Nucleus accumbens (tissue), 56 donors: Measurements from ENCODE around the gene POLR1B.
"Not testable (repeated sequence)": the region's sequence is repeated elsewhere in the genome, so short reads cannot be mapped to it uniquely, and the experiment has no call there.

Source experiments
- DNase-seq, 56 donors: peaks; one replicate each; lab custom pipeline; 2025; lab: John Stamatoyannopoulos, UW

POLR1B gene

DNA sequence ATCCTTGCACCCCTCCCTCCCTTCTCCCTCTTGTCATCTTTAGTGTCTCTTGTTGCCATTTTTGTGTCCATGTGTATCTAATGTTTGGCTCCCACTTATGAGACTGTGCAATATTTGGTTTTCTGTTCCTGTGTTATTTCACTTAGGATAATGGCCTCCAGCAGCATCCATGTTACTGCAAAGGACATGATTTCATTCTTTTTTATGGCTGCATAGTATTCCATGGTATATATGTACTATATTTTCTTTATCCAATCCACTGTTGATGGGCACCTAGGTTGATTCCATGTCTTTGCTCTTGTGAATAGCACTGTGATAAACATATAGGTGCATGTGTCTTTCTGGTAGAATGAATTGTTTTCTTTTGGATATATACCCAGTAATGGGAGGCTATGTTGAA lies 5.6 kb upstream of the POLR1B start:
- DNase-seq = not testable (repeated sequence)

DNA sequence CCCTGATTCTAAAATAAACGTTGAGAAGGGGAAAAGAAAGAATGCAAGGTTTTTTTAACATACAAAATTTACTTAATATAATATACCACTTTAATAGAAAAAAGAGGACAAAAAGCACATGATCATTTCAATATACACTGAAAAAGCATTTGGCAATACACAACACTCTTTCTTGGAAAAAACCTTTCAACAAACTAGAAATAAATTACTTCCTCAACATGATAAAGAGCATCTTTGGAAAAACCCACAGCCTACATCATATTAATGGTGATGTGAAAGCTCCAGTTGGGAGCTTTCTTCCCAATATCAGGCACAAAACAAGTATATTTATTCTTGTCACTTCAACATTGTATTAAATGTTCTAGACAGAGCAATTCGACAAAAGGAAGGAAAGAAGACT lies 3.0 kb upstream of the POLR1B start:
- DNase-seq = no peak

DNA sequence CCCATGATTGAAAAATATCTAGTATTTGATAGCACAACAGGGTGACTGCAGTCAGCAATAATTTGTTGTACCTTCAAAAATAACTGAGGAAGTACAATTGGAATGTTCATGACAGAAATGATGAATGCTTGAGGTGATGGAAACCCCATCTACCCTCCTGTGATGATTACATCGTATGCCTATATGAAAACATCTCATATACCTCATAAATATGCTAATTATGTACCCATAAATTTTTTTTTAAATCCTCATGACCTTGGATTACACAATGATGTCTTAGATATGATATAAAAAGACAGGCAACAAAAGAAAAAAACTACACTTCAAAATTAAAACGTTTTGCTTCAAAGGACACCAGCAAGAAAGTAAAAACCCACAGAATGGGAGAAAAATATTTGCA lies 1.4 kb upstream of the POLR1B start:
- DNase-seq = no peak

DNA sequence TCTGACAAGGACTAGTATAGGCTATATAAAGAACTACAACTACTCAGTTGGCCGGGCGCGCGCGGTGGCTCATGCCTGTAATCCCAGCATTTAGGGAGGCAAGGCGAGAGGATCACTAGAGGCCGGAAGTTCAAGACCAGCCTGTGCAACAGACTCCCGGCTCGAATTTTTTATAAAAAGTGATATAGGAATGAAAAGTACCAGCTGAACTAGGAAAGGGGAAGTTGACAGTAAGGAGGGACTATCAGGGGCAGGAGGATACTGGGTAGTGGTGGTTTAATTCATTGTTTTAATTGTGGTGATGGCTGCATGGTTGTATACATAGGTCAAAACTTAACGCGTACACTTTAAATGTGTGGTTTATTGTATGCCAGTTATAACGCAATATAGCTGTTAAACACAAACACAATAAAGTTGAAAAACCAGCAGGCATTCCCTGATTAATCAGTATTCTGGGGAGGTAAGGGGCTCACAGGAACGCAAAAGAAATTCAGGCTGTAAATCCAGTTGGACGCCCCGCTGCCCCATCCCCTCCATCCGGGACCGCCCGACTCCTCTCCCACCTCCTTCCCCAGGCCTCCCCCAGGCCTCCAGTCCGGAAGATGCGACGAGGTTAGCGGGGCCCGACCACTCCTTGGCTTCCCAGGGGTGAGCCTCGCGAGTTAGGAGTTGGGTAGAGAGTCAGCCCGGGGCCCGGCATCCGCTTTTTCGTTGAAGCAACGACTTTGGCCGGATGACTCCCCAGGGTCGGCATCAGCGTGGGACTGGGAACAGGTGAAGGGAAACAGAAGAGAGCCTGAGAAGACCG lies 746 bp upstream of the POLR1B start:
- DNase-seq = peak in 40 of 56 donors; percentile 51 to 97 (median 89)

DNA sequence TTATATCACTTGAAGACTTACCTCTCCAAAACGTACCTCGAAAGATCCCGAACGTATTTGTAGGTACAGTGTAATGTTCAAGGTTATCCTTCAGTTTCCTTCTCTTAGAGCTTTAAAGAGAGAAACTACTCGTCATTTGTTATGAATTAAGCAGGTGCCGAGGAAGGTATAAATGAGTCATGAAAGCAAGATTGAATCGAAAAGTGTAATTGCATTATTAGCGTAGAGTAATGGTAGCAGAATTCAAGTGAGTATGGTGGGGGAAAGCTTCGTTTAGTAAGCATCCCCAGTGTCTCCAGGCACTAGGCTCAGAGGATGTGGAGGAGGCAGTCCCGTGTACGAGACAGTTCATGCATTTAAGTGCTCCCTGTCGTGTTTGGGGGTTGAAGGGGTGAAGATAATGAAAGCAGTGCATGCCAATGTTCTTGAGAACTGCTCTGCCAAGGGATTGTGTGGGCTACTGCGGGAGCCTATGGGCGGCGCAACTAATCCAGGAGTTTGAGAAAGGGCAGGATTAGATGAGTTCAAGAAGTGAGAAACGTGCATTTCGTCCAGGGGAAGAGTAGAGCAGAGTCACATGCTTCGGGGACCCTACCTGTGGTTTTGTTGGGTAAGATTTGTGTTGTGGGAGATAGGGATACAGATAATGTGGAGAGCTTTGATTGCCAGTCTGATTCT lies 858 bp downstream of the POLR1B start:
- DNase-seq = peak in 4 of 56 donors; percentile 7 to 18 (median 12)

DNA sequence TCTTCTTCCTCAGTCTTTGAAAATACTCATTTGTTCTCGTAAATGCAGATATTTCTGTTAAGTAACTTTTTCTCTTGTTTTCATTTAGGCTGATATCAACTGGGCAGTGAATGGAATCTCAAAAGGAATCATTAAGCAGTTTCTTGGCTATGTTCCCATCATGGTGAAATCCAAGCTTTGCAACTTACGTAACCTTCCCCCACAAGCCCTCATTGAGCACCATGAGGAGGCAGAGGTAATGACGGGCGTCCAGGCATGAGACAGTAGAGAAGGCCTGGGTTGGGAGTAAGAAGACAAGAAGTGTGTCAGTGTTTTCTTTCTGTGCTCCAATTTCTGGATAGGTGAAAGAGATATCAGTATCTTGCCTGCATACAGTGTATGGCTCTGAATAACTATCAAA lies 5.1 kb downstream of the POLR1B start:
- DNase-seq = no peak

DNA sequence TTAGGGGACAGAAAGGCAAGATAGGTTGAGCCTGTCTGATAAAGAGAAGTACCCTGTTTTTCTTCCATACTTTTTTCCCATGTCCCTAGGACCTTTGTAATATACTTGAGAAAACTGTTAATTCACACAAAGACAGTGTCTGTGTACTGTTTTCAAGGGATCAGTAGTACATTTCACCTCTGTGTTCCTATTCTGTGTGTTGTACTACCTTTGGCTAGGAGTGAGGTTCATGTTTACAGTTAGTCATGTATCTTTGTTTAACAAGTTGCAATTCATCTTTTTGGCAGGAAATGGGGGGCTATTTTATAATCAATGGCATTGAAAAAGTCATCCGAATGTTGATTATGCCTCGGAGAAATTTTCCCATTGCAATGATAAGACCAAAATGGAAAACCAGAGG lies 6.7 kb downstream of the POLR1B start:
- no peak for DNase-seq

DNA sequence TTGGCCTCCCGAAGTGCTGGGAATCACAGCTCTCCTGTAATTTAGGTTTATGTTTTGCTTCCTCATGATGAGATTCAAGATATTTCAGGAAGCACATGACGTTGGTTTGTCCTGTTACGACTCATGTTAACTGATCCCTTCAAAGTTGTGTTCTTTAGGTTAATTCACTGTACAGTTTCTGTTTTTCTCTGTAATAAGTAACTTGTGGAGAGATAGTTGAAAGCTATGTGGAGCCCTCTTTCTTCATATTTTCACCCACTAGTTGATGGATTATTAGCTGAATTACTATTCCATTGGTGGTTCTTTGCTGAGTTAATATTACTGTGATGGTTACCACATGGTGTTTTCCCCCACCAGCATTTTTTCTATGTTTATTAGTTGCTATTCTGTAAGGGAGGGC lies 23.8 kb downstream of the POLR1B start:
- DNase-seq = no peak

DNA sequence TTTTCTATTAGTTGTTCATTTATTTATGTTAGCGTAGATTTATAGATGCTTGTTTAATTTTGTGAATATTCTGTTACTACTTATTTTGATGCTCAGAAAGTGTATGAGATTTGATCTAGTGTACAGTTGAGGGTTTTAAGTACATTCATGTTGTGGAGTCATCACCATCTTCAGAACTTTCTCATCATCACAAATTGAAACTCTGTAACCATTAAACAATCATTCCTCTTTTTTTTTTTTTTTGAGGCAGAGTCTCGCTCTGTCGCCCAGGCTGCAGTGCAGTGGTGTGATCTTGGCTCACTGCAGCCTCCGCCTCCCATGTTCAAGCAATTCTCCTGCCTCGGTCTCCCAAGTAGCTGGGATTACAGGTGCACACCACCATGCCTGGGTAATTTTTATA lies 24.2 kb downstream of the POLR1B start:
- DNase-seq = not testable (repeated sequence)

DNA sequence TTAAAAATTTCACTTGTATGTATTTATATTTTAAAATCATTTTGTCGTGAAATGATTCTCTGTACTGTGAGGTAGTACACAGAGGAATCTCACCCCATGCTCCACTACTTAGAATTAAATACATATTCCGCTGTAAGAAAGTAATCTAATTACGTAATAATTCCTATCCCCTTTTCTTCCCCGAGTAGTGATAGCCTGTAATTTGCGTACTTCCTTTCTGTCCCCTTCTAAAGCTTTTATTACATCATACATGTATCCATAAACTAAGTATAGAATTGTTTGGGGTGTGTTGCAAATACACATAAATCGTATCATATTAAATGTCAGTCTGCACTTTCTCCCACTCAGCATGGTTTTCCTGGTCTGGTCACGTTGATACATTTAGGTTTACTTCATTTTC lies 29.7 kb downstream of the POLR1B start:
- no peak for DNase-seq

DNA sequence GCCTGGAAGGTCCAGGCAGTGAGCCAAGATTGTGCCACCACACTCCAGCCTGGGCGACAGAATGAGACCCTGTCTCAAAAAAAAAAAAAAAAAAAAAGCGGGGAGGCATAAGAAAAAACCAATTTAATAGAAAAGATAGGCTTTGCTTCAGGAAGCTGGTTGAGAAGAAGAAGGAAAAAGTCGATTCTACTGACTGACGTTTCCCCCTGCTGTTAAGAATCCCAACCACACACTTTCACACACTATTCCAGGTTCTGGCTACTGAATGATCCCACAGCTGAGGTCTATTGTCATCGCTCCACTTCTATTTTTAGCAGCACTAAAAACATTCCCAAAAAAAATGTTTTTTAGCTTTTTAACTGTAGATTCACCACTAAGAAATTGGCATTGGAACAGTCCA lies 35.5 kb downstream of the POLR1B start:
- no peak for DNase-seq

DNA sequence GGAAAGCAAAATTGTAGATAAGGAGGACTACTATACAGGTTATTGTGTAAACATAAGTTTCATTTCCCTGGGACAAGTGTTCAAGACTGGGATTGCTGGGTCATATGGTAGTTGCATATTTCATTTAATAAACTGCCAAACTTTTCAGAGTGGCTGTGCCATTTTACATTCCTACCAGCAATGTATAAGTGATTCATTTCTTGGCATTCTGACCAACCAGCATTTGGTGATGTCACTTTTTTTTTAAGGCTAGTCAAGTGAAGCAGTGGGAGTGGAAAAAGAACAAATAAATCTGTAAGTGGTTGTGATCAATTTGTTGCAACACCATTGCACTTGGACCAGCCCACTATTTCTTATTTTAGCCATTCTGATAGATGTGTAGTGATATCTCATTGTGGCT lies 37.0 kb downstream of the POLR1B start:
- DNase-seq = no peak

DNA sequence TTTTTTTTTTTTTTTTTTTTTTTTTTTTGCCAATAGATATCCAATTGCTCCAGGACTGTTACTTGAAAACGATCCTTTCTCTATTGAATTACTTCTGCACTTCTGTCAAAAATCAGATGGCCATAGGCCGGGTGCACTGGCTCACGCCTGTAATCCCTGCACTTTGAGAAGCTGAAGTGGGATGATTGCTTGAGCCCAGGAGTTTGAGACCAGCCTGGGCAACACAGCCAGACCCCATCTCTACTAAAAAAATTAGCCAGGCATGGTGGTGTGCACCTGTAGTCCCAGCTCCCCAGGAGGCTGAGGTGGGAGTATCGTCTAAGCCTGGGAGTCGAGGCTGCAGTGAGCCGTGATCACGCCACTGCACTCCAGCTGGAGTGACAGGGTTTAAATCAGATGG lies 37.8 kb downstream of the POLR1B start:
- DNase-seq = no peak

DNA sequence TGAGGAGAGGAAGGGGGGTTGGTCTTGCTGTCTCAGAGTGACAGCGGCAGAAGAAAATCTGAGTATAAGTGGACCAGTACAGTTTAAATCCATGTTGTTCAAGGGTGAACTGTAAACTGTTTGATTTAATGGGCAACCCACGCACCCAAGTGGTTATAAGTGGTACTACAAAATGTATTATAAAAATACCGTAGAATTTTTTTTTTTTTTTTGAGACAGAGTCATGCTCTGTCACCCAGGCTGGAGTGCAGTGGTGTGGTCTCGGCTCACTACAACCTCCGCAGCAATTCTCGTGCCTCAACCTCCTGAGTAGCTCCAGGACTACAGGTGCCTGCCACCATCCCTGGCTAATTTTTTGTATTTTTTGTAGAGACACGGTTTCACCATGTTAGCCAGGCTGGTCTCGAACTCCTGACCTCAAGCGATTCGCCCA lies 40.1 kb downstream of the POLR1B start:
- DNase-seq = peak in 6 of 56 donors; percentile 3 to 29 (median 8)

DNA sequence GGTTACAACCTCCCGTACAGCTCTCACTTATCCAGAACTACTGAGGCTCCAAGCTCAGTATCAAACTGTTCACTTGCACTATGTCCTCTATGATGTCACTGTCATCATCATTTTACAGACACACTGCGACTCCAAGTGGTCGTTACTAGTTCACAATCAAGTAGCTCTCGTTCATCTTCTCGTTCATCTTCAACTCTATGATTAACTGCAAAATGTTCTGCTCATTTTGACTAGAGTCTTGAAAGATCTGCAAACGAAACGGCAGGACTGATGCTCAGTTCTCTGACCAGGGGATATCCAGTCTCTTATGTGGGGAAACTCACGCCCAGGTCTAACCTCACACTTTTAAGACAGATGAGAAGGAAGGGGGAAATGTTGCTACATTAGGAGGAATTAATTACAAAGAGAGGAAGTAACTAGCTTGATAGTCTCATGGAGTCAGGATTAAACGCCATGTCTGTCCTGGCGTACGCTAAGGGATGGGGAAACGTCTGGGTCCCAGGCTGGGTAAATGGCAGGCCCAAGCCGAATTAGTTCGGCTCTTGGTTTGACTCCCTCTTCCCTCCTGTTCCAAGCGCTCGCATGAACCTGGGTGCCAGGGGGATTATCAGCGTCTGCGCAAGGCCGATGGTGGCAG lies 41.4 kb downstream of the POLR1B start:
- DNase-seq = peak in 5 of 56 donors; percentile 8 to 57 (median 35)

DNA sequence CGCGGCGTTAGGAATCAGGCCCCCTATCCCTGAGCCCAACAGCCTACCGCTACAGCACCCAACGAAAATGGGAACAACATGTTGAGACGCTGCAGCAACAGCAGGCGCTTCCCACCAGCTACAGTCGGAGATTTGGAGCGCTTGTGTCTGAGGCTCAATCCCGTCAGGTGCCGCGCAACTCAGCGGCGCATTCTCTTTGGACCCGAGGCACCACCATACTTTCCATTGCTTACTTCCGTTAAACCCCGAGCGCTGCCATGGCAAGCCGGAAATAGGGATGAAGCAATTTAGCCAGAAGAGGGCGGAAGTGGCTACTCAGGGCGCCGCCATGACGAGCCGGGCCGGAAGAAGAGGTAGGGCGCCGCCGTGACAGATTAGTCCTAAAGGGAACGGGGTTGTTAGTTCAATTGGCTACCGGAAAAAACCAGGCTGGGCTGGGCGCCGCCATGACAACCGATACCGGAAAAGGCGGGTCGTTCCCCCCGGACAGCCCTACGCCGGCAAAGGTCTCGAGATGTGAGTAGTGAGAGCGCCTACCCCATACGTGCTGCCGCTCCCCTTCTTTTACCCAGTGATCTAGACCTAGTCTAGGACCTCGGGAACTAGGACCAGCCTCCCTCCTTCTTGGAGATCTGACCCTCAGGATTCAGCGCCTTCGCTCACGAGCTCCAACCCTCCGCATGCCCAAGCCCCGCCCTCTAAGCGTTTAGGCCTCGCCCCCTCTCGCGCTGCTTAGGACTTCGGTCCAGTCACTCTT lies 42.0 kb downstream of the POLR1B start, which contains the start of gene CHCHD5:
TSS of gene CHCHD5 (plus strand) at position 476 of the 757 bp plus-strand sequence. CDS start at position 515, 39 bp downstream.
- DNase-seq = peak; percentile 70 to 98 (median 94)

DNA sequence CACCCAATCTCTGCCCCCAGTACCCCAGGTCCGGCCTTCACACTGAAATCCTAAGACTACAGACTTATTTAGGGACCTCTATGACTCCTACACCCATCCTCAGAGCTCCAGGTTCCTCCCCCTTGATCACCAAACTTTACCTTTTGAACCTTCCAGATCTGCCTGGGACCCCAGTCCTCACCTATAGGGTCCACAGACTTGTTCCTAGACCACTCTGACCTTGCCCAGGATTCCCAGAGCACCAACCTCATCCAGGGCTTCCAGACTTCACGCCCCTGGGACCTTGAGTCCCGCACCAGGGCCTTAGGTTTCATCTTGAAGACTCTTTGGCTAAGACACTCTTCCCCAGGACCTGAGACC lies 42.6 kb downstream of the POLR1B start:
- peak in 1 of 56 donors; percentile 52 for DNase-seq

DNA sequence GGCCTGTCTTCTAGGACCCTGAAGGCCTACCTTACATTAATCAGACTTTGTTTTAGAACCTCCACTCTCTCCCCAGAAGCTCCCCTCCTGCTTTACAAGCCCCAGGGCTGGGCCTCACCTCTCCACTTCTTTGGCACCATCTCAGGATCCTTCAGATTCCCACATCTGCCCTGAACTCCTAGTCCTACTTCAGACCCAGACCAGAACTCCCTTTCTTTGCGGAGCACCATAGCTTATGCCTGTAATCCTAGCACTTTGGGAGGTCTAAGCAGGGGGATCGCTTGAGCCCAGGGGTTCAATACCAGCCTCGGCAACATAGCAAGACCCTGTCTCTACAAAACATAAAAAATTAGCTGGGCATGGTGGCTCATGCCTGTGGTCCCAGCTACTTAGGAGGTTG lies 43.1 kb downstream of the POLR1B start:
- no peak for DNase-seq

DNA sequence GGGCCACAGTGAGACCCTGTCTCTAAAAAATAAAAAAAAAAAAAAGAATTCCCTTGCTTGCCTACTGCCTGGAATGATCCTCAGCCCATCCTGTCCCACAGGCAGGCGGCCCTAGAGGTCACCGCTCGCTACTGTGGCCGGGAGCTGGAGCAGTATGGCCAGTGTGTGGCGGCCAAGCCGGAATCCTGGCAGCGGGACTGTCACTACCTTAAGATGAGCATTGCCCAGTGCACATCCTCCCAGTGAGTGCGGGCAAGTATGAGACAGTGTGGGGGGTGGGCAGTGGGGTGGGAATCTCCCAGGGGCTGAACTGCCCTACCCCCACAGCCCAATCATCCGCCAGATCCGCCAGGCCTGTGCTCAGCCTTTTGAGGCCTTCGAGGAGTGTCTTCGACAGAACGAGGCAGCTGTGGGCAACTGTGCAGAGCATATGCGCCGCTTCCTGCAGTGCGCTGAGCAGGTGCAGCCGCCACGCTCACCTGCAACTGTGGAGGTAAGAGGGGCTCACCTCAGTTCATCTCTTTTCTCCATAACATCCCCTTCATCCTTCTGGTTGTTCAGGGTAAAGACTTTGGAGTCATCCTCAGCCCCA lies 43.7 kb downstream of the POLR1B start:
- DNase-seq = no peak

DNA sequence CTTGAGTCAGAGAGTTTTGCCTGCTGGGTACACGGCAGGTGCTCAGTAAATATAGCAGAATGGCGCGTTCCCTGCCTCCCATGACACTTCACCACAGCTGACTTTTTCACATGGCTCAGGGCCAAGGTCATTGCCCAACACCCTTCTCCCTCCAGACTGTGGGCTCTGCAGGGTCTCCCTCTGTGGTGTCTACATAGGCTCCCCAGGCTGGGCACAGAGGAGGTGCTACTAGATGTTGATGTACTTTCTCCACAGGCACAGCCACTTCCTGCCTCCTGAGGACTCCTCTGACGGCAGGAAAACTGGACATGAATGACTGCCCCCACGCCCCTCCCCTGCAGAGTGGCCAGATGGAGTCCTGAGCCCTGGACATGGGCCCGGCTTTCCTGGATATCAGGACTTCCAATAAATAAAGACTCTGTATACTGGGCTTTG lies 46.4 kb downstream of the POLR1B start:
- no peak for DNase-seq
